GM12872 (cell line): ENCODE data around the gene NECTIN2.

Source experiments
- TF ChIP-seq, protein P1 (sequence below): IDR thresholded peaks from 3 replicates; pipeline ENCODE4 v1.5.1; 2011; ENCODE audit warnings: low read depth, mild to moderate bottlenecking, low read length, moderate library complexity; ENCODE audit not compliant: insufficient read depth

NECTIN2 gene

DNA sequence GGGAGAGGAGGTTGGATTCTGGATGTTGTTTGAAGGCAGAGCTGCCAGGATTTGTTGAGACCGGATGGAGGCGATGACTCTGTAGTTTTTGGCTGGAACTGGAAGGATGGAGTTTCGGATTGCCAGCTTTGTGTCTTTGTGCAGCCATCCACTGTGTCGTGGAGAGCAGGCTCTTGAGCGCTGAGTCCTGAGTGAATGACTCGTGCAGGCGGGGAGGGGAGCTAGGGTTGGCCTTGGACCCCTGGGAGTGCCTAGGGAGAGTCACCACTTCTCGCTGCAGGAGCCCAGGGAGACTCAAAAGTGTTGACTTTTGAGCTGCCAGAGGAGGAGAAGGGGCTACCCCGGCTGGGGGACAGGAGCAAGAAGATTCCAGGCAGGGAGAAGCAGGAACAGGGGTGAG lies 48.8 kb downstream of the NECTIN2 start:
- TF ChIP-seq, protein P1, sequence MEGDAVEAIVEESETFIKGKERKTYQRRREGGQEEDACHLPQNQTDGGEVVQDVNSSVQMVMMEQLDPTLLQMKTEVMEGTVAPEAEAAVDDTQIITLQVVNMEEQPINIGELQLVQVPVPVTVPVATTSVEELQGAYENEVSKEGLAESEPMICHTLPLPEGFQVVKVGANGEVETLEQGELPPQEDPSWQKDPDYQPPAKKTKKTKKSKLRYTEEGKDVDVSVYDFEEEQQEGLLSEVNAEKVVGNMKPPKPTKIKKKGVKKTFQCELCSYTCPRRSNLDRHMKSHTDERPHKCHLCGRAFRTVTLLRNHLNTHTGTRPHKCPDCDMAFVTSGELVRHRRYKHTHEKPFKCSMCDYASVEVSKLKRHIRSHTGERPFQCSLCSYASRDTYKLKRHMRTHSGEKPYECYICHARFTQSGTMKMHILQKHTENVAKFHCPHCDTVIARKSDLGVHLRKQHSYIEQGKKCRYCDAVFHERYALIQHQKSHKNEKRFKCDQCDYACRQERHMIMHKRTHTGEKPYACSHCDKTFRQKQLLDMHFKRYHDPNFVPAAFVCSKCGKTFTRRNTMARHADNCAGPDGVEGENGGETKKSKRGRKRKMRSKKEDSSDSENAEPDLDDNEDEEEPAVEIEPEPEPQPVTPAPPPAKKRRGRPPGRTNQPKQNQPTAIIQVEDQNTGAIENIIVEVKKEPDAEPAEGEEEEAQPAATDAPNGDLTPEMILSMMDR = no peak

- TF ChIP-seq, protein P1 = no peak
Measured at GRCh38 chr19:44897835-44898234, 51.7 kb downstream of the NECTIN2 start.

DNA sequence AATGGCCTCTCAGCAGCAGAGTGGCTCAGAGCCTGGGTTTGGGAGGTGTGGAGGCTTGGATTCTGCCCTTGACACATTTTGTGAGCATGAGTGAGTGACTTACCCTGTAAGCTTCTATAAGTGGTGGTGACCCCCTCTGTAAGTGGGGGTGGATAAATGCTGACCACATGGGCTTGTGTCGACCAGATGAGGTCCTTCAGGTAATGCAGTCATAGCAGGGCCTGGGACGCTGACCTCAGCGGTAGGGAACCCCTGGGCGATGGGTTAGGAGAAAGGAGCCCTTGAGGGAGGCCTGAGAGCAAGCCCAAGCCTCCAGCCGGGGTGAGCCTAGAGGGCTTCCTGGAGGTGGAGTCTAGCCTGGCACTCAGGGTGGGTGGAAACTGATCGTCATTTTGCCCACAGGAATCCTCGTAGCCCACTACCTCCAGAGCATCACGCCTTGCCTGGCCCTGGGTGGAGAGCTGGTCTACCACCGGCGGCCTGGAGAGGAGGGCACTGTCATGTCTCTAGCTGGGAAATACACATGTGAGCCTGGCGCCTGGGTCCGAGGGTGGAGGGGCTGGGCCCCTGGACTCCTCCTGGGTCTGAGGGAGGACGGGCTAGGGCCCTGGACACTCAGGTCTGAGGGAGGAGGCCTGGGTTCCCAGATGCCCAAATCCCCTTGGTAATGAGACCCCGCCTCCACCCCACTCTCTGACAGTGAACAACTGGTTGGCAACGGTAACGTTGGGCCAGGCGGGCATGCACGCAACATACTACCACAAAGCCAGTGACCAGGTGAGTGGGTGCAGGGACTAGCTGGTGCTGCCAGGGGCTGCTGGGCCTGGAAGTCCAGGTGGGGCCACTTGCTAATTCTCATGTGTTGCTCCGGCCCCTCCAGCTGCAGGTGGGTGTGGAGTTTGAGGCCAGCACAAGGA lies 54.5 kb downstream of the NECTIN2 start:
- TF ChIP-seq, protein P1 = no peak

GRCh38 chr19:44903216-44903601 lies 57.1 kb downstream of the NECTIN2 start:
- TF ChIP-seq, protein P1 = no peak

DNA sequence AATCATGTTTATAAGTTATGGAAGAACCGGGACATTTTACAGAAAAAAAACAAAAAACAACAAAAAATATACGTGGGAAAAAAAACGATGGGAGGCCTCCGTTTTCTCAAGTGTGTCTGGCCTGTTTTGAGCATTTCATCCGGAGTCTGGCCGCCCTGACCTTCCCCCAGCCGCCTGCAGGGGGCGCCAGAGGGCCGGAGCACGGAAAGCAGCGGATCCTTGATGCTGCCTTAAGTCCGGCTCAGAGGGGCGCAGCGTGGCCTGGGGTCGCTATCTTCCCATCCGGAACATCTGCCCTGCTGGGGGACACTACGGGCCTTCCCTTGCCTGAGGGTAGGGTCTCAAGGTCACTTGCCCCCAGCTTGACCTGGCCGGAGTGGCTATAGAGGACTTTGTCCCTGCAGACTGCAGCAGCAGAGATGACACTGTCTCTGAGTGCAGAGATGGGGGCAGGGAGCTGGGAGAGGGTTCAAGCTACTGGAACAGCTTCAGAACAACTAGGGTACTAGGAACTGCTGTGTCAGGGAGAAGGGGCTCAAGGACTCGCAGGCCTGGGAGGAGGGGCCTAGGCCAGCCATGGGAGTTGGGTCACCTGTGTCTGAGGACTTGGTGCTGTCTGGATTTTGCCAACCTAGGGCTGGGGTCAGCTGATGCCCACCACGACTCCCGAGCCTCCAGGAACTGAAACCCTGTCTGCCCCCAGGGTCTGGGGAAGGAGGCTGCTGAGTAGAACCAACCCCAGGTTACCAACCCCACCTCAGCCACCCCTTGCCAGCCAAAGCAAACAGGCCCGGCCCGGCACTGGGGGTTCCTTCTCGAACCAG lies 57.7 kb downstream of the NECTIN2 start:
- TF ChIP-seq, protein P1 = peak; percentile 97

GRCh38 chr19:44904426-44904994 lies 58.4 kb downstream of the NECTIN2 start:
- TF ChIP-seq, protein P1 = peak; percentile 41; the same call in 1 of the 3 replicates
